Measurements from ENCODE around the gene MAP3K15.
A peak's percentile ranks its signal among the peaks of the same experiment; 100 is the strongest.

Gene MAP3K15

GRCh38 chrX:19347916-19348315 lies 167.4 kb downstream of the MAP3K15 start:
- no peak for DNase-seq (ENCODE audit: low read depth, low spot score)

DNA sequence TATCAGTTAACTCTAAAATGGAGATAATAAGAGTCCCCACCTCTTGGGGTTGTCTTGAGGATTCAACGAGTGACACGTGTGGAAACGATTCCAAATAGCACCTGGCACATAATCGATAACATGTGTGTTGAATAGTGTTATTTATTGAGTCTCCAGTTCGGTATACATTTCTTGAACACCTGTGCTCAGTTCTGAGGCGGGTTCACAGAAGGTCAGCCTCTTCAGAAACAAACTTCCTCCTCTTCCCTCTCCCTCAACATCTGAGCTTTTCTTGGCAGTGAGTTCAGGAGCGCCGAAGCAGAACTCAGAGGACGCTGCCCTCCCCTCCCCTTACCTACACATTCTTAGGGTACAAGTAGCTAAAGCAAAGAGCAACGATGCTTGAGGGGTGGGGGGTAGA lies 170.6 kb downstream of the MAP3K15 start:
- DNase-seq (ENCODE audit: low read depth, low spot score), result no peak

DNA sequence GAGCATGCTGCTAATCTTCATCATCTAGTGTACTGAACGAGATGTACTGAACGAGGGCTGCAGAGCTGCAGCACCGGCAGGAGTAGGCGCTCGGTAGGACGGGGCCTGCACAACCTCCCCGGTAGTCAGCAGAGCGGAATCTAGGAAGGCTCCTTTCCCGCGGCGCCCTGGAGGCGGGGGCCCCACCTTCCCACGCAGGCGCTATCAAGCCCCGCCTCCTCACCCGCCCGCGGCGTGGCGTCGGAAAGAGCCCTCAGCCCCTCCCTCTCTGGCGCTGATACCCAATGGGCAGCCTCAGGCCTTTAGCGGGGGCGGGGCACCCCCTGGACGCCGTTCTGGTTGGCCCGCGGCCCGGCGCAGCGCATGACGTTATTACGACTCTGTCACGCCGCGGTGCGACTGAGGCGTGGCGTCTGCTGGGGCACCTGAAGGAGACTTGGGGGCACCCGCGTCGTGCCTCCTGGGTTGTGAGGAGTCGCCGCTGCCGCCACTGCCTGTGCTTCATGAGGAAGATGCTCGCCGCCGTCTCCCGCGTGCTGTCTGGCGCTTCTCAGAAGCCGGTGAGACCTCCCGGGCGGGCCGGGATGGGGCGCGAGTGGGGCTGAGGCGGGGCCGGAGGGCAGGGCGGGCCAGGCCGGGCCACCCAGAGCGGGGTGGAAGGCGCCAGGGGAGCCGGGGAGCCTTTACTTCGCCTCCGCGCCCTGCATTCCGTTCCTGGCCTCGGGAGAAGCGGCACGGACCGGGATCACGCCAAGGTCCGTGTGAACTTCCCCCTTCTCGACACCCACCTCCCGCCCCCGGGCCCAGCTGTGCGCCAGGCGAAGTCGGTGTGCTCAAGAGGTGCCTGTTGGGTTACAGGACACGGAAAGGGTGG lies 171.5 kb downstream of the MAP3K15 start, which contains the start of gene PDHA1:
Gene PDHA1 (plus strand): TSS at position 393 of the 874 bp plus-strand sequence. CDS start 111 bp downstream, at position 504.
- peak; percentile 96 for DNase-seq (ENCODE audit: low read depth, low spot score)

DNA sequence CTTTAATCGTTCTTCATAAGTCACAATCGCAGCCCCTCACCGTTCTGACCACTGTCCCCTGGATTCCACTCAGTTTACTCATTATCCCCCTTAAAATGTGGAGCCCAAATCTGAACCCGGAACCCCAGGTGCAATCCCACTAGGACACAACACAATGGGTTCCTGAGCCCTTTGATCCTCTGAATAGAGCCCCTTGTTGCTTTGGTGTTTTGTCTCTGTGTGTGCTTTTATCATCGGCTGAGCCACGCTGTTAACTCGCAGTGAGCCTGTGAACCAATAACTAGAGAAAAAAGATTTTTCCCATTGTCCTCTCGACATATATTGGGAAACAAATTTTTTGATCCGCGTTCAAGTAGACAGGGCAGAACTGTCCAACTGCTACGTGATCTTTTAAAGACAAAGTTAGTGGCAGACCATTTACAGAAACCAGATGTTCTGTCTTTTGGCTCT lies 172.2 kb downstream of the MAP3K15 start:
- DNase-seq (ENCODE audit: low read depth, low spot score), result no peak

DNA sequence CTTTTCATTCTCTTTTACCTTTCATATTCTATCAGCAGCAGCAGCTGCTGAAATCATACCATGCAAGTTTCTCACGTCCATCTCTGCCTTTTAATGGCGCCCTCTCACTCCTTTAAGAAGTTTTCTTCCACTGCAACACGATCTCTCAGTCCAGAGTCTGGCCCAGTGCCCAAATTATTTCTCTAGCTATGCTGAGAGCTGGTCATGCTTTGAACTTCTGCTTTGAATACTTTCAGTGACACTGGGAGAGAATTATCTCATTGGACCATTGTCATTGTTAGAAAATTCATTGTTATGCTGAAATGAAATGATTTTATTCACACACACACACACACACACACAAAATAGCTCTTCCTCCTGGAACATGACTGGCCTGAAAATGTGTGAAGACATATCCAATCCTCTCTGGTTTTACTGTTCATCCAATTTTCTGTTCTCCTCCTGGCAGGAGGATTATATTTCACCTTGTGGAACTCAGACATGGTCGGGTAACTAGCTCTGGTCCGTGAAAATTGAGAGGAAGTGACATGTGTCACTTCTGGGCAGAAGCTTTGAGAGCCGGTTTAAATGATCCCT lies 172.9 kb downstream of the MAP3K15 start:
- peak; percentile 17 for DNase-seq (ENCODE audit: low read depth, low spot score)

GRCh38 chrX:19334945-19335626 lies 180.2 kb downstream of the MAP3K15 start:
- peak; percentile 11 for DNase-seq (ENCODE audit: low read depth, low spot score)

- peak; percentile 33 for DNase-seq (ENCODE audit: low read depth, low spot score)
Measured at GRCh38 chrX:19332983-19333382, 182.3 kb downstream of the MAP3K15 start.

DNA sequence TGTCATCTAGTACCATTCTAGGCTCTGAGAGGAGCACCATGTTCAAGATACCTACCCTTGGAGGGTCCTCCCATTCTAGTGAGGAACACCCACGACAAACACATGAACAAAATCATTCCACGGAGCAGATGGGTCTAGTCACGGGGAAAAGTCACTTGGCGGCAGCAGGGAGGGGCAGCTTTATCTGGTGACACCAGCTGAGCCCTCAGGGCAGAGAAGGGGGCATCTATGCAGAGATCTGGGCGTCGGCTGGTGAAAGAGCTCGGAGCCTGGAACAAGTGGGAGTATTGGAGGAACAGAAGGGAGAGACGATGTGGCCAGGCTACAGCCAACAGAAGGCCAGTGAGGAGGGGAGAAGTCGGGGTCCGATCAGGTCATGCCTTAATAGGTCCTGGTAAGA lies 183.5 kb downstream of the MAP3K15 start:
- DNase-seq (ENCODE audit: low read depth, low spot score), result no peak

DNA sequence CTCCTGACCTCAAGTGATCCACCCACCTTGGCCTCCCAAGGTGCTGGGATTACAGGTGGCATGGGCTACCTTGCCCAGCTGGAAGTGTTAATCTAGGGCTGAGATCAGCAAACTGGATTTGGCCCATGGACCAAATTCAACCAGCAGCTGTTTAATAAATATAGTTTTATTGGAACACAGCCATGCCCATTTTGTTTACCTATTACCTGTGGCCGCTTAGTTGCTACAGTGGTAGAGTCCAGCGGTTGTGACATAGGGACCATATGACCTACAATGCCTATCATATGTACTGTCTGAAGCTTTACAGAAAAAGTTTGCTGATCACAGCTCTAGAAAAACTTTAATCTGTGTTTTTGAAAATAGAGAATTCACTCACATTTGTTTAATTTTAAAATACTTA lies 188.7 kb downstream of the MAP3K15 start:
- DNase-seq (ENCODE audit: low read depth, low spot score), result no peak
